Right lobe of liver (tissue), 6 donors: ENCODE data around the gene FANCG. TPM values are rescaled to one million over a fixed set of nuclear protein-coding genes. Genes with fewer than 3 reads are reported as not detected.

Experiments
- ATAC-seq, 4 donors: fragments of 200-7000 bp; cut with Tn5 transposase; one replicate each; pipeline ENCODE4 v1.9.1; 2020; ENCODE audit warnings: mild to moderate bottlenecking in 4 of 4, moderate library complexity in 4 of 4
- DNase-seq, 3 donors: peaks; one replicate each; pipeline ENCODE4 v3.0.0-alpha.2; 2020
- H3K27ac ChIP-seq, 3 donors: fragments of 200-600 bp; one replicate each; pipeline ENCODE4 v1.8.0; 2022
- H3K27me3 ChIP-seq, 2 donors: fragments of 200-600 bp; one replicate each; pipeline ENCODE4 v1.8.0; 2022
- H3K36me3 ChIP-seq, 4 donors: fragments of 200-600 bp; sonication (generic) in 1 of 4; one replicate each; pipeline versions ENCODE4 v1.5.1 to v1.8.0; 2017 to 2022; ENCODE audit warnings: control low read depth in 1 of 4
- H3K4me1 ChIP-seq, 4 donors: fragments of 200-600 bp; sonication (generic) in 1 of 4; one replicate each; pipeline versions ENCODE4 v1.5.1 to v1.8.0; 2017 to 2022; ENCODE audit warnings: control low read depth in 1 of 4
- H3K4me3 ChIP-seq, 3 donors: fragments of 200-600 bp; one replicate each; pipeline ENCODE4 v1.8.0; 2022
- H3K9me3 ChIP-seq, 4 donors: fragments of 200-600 bp; sonication (generic) in 1 of 4; one replicate each; pipeline versions ENCODE4 v1.5.1 to v1.8.0; 2017 to 2022; ENCODE audit warnings: control low read depth in 1 of 4
- CTCF ChIP-seq, 4 donors: fragments of 200-600 bp in 3 of 4; fragments of 450-650 bp in 1 of 4; IDR thresholded peaks; one replicate each; pipeline versions ENCODE4 v1.5.1 to v1.8.0; 2016 to 2022; ENCODE audit warnings: antibody characterized with exemption in 4 of 4, mild to moderate bottlenecking in 2 of 4
- POLR2A ChIP-seq: fragments of 450-650 bp; IDR thresholded peaks from one replicate; pipeline ENCODE4 v1.6.1; 2017; ENCODE audit warnings: antibody characterized with exemption, mild to moderate bottlenecking
- WGBS: methylation state at CpG from one replicate; pipeline ENCODE4 v1.1.6; 2018; ENCODE audit warnings: low coverage, low lambda C conversion rate; ENCODE audit not compliant: insufficient coverage; ENCODE audit errors: missing lambda C conversion rate; 5-methylcytosine and 5-hydroxymethylcytosine counted together
- intact Hi-C, 2 donors: fragments of 100-400 bp; cut with DNase I; formaldehyde crosslinking; loops; one replicate each; pipeline versions ENCODE4 v1.11.2 to v1.14.1; 2022
- total RNA-seq, 6 experiments: library from RNA; depleted of rRNA in 2 of 6; stranded (reverse); fragments of >200 nt in 2 of 6; fragmentation: NEBNext Ultra II Directional in 3 of 6; extraction: Animal tissue kit (Norgen Biotek cat#: 25700) in 3 of 6; gene quantifications; one replicate each; pipeline versions ENCODE4 v1.1.0 to v1.2.4, GENCODE V29; 2016 to 2023
- donor health status: DM: no; HTN: yes; CAD: no.
- donor health status: DM: no; HTN: no; CAD: no.
- donor health status: DM: no; HTN: no; CAD: no.
- donor health status: DM: no; HTN: yes; CAD: no.
- donor health status: DM: no; HTN: yes; CAD: no.

Gene FANCG
- total RNA-seq, 6 experiments from 2014 or later, result 2.9 to 7.1 (median 4.2) TPM

GRCh38 chr9:35074791-35075190 is 5.0 kb downstream of the FANCG start:
- Histone ChIP-seq H3K4me1 (peaks cover 0 to 24% (median 6%) of the 10 kb centered on the region in 4 donors), H3K27ac (no peak overlapping the region), H3K27me3 (no peaks in the 10 kb centered on the region), H3K9me3 (no peaks in the 10 kb centered on the region), H3K36me3 (no peaks in the 10 kb centered on the region), H3K4me3 (no peak overlapping the region)
- DNase-seq (no peak), ATAC-seq (no peak)
- TF ChIP-seq POLR2A (no peak), CTCF (IDR thresholded peaks at IDR 0.05) (no peak)
- intact Hi-C loops, result no loop called here
- 96% methylated on average over 8 of the region's 8 CpGs for WGBS

GRCh38 chr9:35074141-35074540 is 5.6 kb downstream of the FANCG start:
- no peak for DNase-seq
- Histone ChIP-seq H3K9me3 (no peaks in the 10 kb centered on the region), H3K36me3 (peaks cover 0 to under 1% (median 0%) of the 10 kb centered on the region in 4 donors), H3K27ac (no peak overlapping the region), H3K4me3 (no peak overlapping the region), H3K4me1 (peaks cover 0 to 28% (median 9%) of the 10 kb centered on the region in 4 donors), H3K27me3 (no peaks in the 10 kb centered on the region)
- no peak for TF ChIP-seq POLR2A
- no peak for TF ChIP-seq CTCF (IDR thresholded peaks at IDR 0.05)
- no peak for ATAC-seq
- WGBS, result 91% methylated on average over 4 of the region's 6 CpGs
- intact Hi-C loops, result no loop called here

GRCh38 chr9:35073279-35073612 is 6.5 kb downstream of the FANCG start:
- no peak for ATAC-seq
- no peaks in the 10 kb centered on the region for H3K27me3 ChIP-seq
- DNase-seq, result no peak
- H3K27ac ChIP-seq, result no peak overlapping the region
- H3K36me3 ChIP-seq, result peaks cover 0 to 10% (median under 1%) of the 10 kb centered on the region in 4 donors
- H3K4me3 ChIP-seq, result peak overlapping the region in 1 of 3 donors; percentile 76
- intact Hi-C loops, result no loop called here
- 100% methylated on average over 2 of the region's 2 CpGs for whole genome bisulfite sequencing
- peaks cover 0 to 33% (median 12%) of the 10 kb centered on the region in 4 donors for H3K4me1 ChIP-seq
- H3K9me3 ChIP-seq, result no peaks in the 10 kb centered on the region
- TF ChIP-seq POLR2A (no peak), CTCF (IDR thresholded peaks at IDR 0.05) (no peak)

GRCh38 chr9:35072461-35073278 is 7.1 kb downstream of the FANCG start, which contains the start of gene VCP:
TSS of gene VCP (minus strand) at chr9:35072625. CDS start at chr9:35072353, 272 bp downstream.
- H3K27me3 ChIP-seq, result no peaks in the 10 kb centered on the region
- TF ChIP-seq POLR2A, result peak; percentile 94
- TF ChIP-seq CTCF (IDR thresholded peaks at IDR 0.05), result no peak
- H3K27ac ChIP-seq, result peak within 1 kb of the TSS; percentile 97 to 99 (median 98)
- H3K4me3 ChIP-seq, result peak within 1 kb of the TSS; percentile 76 to 100 (median 93)
- no peaks in the 10 kb centered on the region for H3K9me3 ChIP-seq
- ATAC-seq (peak; percentile 90 to 95 (median 94)), DNase-seq (peak; percentile 98 to 99 (median 99))
- 12% methylated on average over 20 of the region's 54 CpGs for WGBS
- peaks cover 0 to 33% (median 12%) of the 10 kb centered on the region in 4 donors for H3K4me1 ChIP-seq
- intact Hi-C loops, result no loop called here
- peaks cover 0 to 15% (median 3%) of the 10 kb centered on the region in 4 donors for H3K36me3 ChIP-seq
